Activated CD8-positive, alpha-beta memory T cell treated with anti-CD3 and anti-CD28 coated beads for 24 hours (primary cell): ENCODE data around the gene CDK19.

Experiments
- DNase-seq: peaks from one replicate; pipeline ENCODE4 v3.0.0-alpha.2; 2020

Gene CDK19

GRCh38 chr6:110567957-110568696 lies 247.1 kb downstream of the CDK19 start:
- DNase-seq: no peak

DNA sequence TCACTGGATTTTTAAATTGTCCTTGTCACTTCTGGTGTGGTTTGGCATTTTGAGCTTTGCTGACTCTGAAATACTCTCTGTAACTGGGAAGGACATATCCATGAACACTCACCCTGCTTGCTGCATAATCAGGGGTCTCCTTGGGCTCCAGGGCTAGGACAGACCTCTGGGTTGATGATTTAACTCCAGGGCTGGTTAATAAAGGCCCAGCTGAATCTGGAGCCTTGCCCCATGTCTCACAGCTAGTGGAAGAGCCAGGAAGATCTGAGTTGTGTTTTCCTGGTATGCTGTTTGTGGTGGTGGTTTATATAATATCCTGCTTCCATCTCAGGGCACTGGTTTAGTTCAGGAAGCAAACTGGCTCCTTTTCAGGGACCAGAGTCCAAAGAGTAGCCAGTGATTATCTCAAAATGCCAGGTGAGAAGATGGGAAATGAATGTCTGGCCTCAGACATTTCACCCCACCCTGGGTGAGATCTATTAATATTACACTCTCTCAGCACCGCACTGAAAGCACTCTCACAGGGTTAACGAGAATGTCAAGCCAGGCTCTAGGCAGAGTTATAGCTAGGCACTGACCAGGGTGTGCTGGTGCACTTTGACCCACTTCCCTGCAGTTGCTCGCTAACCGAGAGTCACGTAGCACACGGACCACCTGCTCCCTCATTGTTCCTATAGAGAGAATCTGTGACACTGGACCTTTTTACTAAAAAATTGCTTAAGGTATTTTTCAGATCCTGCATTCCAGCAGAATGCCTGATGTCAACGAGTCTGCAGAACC lies 248.7 kb downstream of the CDK19 start:
- no peak for DNase-seq

- DNase-seq: no peak
Observed at GRCh38 chr6:110564703-110565421, 250.4 kb downstream of the CDK19 start.

DNA sequence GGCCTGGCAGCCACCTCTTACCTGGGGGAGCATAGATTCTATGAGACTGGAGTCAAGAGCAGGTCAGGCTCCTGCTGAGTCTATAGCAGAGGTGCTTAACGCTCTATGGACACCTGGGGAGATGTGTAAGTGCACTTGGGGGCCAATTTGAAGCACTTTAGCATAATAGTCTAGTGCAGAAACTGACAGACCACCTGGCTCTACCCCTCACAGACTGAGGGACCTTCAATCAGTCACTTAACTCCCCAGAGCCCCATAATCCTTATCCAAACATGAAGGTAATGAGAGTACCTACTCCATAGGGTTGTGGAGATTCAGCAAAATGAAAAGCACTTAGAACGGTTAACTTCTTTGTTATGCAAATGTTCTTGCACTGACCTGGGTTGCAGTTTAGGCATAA lies 251.6 kb downstream of the CDK19 start:
- no peak for DNase-seq

DNA sequence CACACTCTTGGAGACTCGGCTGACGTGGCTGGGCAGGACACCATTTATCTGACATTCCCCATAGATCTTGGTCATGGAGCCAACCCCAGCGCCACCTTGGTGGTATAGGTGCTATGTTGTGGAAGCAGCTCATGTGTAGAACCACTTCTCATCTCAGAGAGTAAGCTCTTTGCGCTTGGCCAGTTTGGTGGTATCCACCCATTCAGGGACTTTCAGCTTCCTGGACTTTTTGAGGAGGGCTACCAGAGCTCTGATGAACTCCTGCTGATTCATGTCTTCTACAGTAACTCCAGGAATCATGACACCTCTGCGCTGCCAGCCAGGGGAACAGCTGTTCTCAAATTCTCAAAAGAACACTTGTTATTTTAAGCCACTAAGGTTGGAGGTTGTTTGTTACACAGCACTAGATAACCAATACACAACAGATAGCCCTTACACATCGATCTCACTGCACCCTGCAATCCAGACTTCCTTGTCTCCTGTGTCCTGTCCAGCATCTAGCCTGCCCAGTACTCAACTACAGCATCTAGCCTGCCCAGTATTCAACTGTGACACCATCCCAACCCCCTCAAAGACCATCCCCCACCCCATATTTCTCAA lies 252.9 kb downstream of the CDK19 start:
- DNase-seq: no peak

DNA sequence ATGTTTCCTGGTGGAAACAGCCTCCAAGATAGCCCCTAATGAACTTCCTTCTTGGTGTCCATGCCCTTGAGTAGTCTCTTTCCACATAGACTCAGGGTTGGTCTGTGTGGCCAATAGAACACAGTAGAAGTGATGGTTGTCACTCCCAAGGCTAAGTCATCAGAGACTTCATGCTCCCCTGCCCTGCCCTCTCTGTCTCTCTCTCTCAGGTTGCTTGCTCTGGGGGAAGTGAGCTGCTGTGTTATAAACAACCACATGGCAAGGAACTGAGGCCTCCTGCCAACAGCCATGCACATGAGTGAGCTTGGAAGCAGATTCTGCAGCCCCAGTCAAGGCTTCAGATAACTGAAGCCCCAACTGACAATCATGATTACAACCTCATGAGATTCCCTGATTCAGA lies 253.6 kb downstream of the CDK19 start:
- DNase-seq: no peak

- DNase-seq: no peak
Observed at GRCh38 chr6:110561008-110561396, 254.3 kb downstream of the CDK19 start.

DNA sequence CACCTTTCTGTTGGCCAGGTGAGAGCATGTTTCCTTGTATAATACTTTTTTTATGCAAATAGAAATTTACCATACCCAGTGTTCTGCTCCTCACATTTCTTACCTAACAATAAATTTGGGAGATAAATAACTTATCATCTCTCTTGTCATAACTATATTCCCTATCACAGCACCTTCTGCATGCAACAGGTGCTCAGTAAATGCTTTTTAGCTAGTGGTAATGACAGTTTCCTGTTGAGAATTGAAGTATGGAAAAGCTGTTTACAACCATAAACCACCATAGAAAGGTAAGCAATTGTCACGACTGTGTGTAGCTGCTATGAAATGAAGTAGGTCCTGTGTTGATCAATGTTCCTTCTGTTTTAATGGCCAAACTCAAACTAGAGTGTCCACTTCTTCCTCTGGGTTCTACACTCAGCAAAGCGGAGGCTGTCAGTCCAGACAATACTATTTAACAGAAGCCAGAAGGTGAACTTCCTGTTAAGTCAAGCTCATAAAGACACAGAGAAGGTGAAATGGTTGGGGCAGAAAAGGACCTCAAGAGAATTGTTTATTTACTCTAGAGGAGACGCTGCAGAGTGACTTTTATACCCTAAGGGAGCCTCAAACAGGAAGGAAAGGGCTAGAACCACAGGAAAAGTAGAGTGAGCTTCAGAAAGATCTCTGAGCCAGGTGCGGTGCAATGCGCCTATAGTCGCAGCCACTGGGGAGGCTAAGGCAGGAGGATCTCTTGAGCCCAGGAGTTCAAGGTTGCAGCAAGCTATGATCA lies 254.8 kb downstream of the CDK19 start:
- DNase-seq: no peak
